GM23248 (cell line): ENCODE results near the gene ENTREP1. TPM values are rescaled to one million over a fixed set of nuclear protein-coding genes. Genes with fewer than 3 reads are reported as not detected.

ENCODE experiments used
- DNase-seq: peaks from one replicate; pipeline ENCODE4 v3.0.0-alpha.2; 2015
- H2AFZ ChIP-seq: fragments of 200-600 bp; sonication (generic); 2 replicates; pipeline ENCODE4 v1.6.1; 2016; ENCODE audit warnings: antibody characterized with exemption
- H3F3A ChIP-seq: fragments of 200-600 bp; sonication (generic); 2 replicates; pipeline ENCODE4 v1.6.1; 2016; ENCODE audit warnings: mild to moderate bottlenecking, antibody characterized with exemption, mixed run types; ENCODE audit not compliant: insufficient read depth
- H3K27ac ChIP-seq: fragments of 200-600 bp; sonication (generic); 2 replicates; pipeline ENCODE4 v1.5.1; 2016; ENCODE audit warnings: mild to moderate bottlenecking
- H3K27me3 ChIP-seq: fragments of 200-600 bp; sonication (generic); replicated peaks from 2 replicates; pipeline ENCODE4 v1.6.1; 2016; ENCODE audit warnings: mild to moderate bottlenecking; ENCODE audit not compliant: insufficient read depth
- H3K36me3 ChIP-seq: fragments of 200-600 bp; sonication (generic); 2 replicates; pipeline ENCODE4 v1.6.1; 2016; ENCODE audit warnings: low read depth, mild to moderate bottlenecking
- H3K4me1 ChIP-seq: fragments of 200-600 bp; sonication (generic); 2 replicates; pipeline ENCODE4 v1.6.1; 2016; ENCODE audit warnings: mild to moderate bottlenecking; ENCODE audit not compliant: insufficient read depth
- H3K4me2 ChIP-seq: fragments of 200-600 bp; sonication (generic); one replicate; pipeline ENCODE4 v1.6.1; 2016; ENCODE audit warnings: mild to moderate bottlenecking; ENCODE audit not compliant: unreplicated experiment
- H3K4me3 ChIP-seq: fragments of 200-600 bp; sonication (generic); 2 replicates; pipeline ENCODE4 v1.5.1; 2016; ENCODE audit warnings: mild to moderate bottlenecking
- H3K79me2 ChIP-seq: fragments of 200-600 bp; sonication (generic); 2 replicates; pipeline ENCODE4 v1.6.1; 2016; ENCODE audit warnings: mild to moderate bottlenecking; ENCODE audit not compliant: insufficient read depth
- H3K9ac ChIP-seq: fragments of 200-600 bp; sonication (generic); 2 replicates; pipeline ENCODE4 v1.6.1; 2016; ENCODE audit warnings: mild to moderate bottlenecking
- H3K9me2 ChIP-seq: fragments of 200-600 bp; sonication (generic); 2 replicates; pipeline ENCODE4 v1.6.1; 2016; ENCODE audit warnings: mixed run types, mild to moderate bottlenecking, moderate library complexity; ENCODE audit not compliant: insufficient read depth
- H3K9me3 ChIP-seq: fragments of 200-600 bp; sonication (generic); one replicate; pipeline ENCODE4 v1.6.1; 2017; ENCODE audit warnings: low read depth
- H4K20me1 ChIP-seq: fragments of 200-600 bp; sonication (generic); 2 replicates; pipeline ENCODE4 v1.6.0; 2016; ENCODE audit not compliant: insufficient read depth
- EZH2 ChIP-seq: fragments of 200-600 bp; sonication (generic); IDR thresholded peaks from 2 replicates; pipeline ENCODE4 v1.6.1; 2018; ENCODE audit warnings: antibody characterized with exemption, mild to moderate bottlenecking; ENCODE audit not compliant: insufficient read depth, poor library complexity, severe bottlenecking
- EZH2phosphoT487 ChIP-seq: fragments of 200-600 bp; sonication (generic); IDR thresholded peaks from 2 replicates; pipeline ENCODE4 v1.6.1; 2018; ENCODE audit warnings: antibody characterized with exemption, moderate library complexity, mild to moderate bottlenecking, low read depth; ENCODE audit not compliant: insufficient read depth
- WGBS, 2 experiments: methylation state at CpG; one replicate each; pipeline ENCODE4 v1.1.6; 2015 to 2017; ENCODE audit warnings: low lambda C conversion rate in 2 of 2, low coverage in 1 of 2; ENCODE audit errors: missing lambda C conversion rate in 2 of 2; 5-methylcytosine and 5-hydroxymethylcytosine counted together
- in situ Hi-C: fragments of 300-500 bp; cut with MboI; formaldehyde crosslinking; loops from 2 replicates; pipeline ENCODE4 v1.15.0; 2020
- polyA plus RNA-seq: library from polyadenylated mRNA; unstranded; fragments of >200 nt; fragmentation: Nextera tagmentation; extraction: Ambion mirVana; gene quantifications from 2 replicates; pipeline ENCODE4 v1.2.1, GENCODE V29; 2016
- total RNA-seq: library from RNA; depleted of rRNA; stranded (reverse); fragments of >200 nt; shearing (Covaris generic); gene quantifications from 2 replicates; pipeline ENCODE4 v1.2.3, GENCODE V29; 2014; rRNA removed

ENTREP1 gene, protein sequence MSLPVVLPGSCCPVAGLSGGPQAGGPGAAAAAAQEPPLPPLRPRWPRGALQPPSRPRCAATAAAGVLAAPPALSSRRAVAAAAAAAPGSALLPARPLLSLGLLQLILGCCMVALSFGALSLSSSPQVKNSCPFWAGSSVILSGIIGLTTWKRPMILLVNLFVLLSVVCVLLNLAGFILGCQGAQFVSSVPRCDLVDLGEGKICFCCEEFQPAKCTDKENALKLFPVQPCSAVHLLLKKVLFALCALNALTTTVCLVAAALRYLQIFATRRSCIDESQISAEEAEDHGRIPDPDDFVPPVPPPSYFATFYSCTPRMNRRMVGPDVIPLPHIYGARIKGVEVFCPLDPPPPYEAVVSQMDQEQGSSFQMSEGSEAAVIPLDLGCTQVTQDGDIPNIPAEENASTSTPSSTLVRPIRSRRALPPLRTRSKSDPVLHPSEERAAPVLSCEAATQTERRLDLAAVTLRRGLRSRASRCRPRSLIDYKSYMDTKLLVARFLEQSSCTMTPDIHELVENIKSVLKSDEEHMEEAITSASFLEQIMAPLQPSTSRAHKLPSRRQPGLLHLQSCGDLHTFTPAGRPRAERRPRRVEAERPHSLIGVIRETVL
- total RNA-seq (0.25 TPM in 1 of 2 replicates, not detected in the other), polyA plus RNA-seq (not detected in 2 replicates)

DNA sequence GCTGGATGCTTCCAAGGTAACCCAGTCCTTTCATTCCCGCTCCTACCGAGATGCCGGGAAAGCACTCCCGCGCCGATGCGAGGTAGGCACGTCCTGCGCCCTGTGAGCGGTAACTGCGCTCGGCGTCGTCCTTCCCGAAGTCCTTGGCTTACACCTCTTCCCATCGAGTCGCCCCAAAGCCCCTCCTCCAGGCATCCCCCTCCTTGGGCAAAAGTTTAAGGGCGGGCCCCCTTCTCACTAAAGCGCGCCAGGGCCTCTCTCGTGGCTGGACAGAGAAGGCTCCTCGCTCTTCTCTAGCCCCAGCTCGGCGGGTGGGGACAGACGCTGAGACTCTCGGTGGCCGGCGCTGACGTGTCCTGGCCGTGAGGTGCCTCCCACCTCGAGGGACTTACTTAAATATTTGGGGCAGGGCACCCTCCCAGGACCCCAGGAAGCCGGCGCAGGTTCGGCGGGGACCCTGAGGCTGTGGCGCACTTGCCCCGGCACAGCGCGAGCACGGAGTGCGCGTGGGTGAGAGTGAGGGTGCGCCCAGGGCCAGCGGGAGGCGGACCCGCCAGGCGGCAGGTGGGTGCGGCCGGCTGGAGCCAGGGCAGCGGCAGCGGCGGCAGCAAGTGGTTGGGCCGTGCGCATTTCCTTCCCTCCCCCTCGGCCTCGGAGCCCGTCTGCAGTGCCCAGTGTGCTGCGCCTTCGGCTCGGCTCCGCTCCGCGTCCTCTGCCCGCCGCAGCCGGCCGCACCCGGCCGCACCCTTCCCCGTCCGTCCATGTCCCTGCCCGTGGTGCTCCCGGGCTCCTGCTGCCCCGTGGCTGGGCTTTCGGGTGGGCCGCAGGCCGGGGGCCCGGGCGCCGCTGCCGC, at the start of gene ENTREP1:
TSS of gene ENTREP1 (plus strand) at position 667 of the 853 bp plus-strand sequence. CDS start at position 762, 95 bp downstream.
- Histone ChIP-seq H3K27me3 (peaks cover 82% of the 10 kb centered on the region), H4K20me1 (no peaks in the 10 kb centered on the region), H3K9me3 (no peaks in the 10 kb centered on the region), H3F3A (no peaks in the 10 kb centered on the region), H3K4me3 (peak within 1 kb of the TSS; percentile 55), H3K9ac (no peak within 1 kb of the TSS), H2AFZ (peak within 1 kb of the TSS; percentile 43), H3K79me2 (no peaks in the 10 kb centered on the region), H3K4me2 (peak within 1 kb of the TSS; percentile 43), H3K4me1 (no peaks in the 10 kb centered on the region), H3K36me3 (no peaks in the 10 kb centered on the region), H3K27ac (no peak within 1 kb of the TSS), H3K9me2 (no peaks in the 10 kb centered on the region)
- 2 to 3% methylated on average over 43 to 62 of the region's 81 CpGs for WGBS, 2 experiments
- in situ Hi-C loops = no loop called here
- TF ChIP-seq EZH2 (no peak), EZH2phosphoT487 (no peak)
- DNase-seq = peak; percentile 44

- 46 to 51% methylated on average over 5 of the region's 5 CpGs for WGBS, 2 experiments
- DNase-seq = no peak
- in situ Hi-C loops = loop anchor here (10.0 kb wide), 1 partner anchor 62 kb away; no protein-coding TSS in a partner anchor
Observed at GRCh38 chr9:69276775-69277174, 48.2 kb upstream of the ENTREP1 start.

GRCh38 chr9:69279084-69279731, 45.8 kb upstream of the ENTREP1 start:
- 47 to 49% methylated on average over 5 of the region's 5 CpGs for WGBS, 2 experiments
- Histone ChIP-seq H3K27ac (no peak overlapping the region), H3K9ac (no peak overlapping the region), H3K9me3 (no peaks in the 10 kb centered on the region), H3K36me3 (no peaks in the 10 kb centered on the region), H3K27me3 (peaks cover 15% of the 10 kb centered on the region; the same call in 1 of the 2 replicates), H3K79me2 (no peaks in the 10 kb centered on the region), H3K4me3 (no peak overlapping the region), H4K20me1 (no peaks in the 10 kb centered on the region), H2AFZ (no peak overlapping the region), H3K9me2 (no peaks in the 10 kb centered on the region), H3F3A (no peaks in the 10 kb centered on the region), H3K4me2 (no peak overlapping the region), H3K4me1 (no peaks in the 10 kb centered on the region)
- no peak for DNase-seq
- in situ Hi-C loops = loop anchor here (10.0 kb wide), 1 partner anchor 64 kb away; no protein-coding TSS in a partner anchor
- TF ChIP-seq EZH2phosphoT487 (no peak), EZH2 (no peak)

More at GRCh38 chr9:69276775-69277174, 48.2 kb upstream of the ENTREP1 start:
- H3K36me3 ChIP-seq = no peaks in the 10 kb centered on the region
- no peak overlapping the region for H3K9ac ChIP-seq
- H4K20me1 ChIP-seq = no peaks in the 10 kb centered on the region
- no peaks in the 10 kb centered on the region for H3K9me2 ChIP-seq
- H3K4me3 ChIP-seq = no peak overlapping the region
- H3K4me1 ChIP-seq = no peaks in the 10 kb centered on the region
- no peak overlapping the region for H2AFZ ChIP-seq
- no peak overlapping the region for H3K27ac ChIP-seq
- H3K79me2 ChIP-seq = no peaks in the 10 kb centered on the region
- H3K4me2 ChIP-seq = no peak overlapping the region
- no peak for TF ChIP-seq EZH2phosphoT487
- no peaks in the 10 kb centered on the region for H3F3A ChIP-seq
- no peaks in the 10 kb centered on the region for H3K9me3 ChIP-seq
- H3K27me3 ChIP-seq = no peaks in the 10 kb centered on the region
